ENCODE measurements around the gene CMTM8. TPM values are rescaled to one million over a fixed set of nuclear protein-coding genes. Genes with fewer than 3 reads are reported as not detected.

The CMTM8 gene
- total RNA-seq, 2 donors from 2014 or later = 11.7 to 14.2 TPM

- no peak overlapping the region for H3K9ac ChIP-seq (ENCODE audit: low read depth in 2 of 2, low read length in 2 of 2)
- H3K4me3 ChIP-seq = no peak overlapping the region
- TF ChIP-seq, protein P1, sequence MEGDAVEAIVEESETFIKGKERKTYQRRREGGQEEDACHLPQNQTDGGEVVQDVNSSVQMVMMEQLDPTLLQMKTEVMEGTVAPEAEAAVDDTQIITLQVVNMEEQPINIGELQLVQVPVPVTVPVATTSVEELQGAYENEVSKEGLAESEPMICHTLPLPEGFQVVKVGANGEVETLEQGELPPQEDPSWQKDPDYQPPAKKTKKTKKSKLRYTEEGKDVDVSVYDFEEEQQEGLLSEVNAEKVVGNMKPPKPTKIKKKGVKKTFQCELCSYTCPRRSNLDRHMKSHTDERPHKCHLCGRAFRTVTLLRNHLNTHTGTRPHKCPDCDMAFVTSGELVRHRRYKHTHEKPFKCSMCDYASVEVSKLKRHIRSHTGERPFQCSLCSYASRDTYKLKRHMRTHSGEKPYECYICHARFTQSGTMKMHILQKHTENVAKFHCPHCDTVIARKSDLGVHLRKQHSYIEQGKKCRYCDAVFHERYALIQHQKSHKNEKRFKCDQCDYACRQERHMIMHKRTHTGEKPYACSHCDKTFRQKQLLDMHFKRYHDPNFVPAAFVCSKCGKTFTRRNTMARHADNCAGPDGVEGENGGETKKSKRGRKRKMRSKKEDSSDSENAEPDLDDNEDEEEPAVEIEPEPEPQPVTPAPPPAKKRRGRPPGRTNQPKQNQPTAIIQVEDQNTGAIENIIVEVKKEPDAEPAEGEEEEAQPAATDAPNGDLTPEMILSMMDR (IDR thresholded peaks at IDR 0.05) = no peak
- intact Hi-C loops (cut with DNase I) = no loop called here
- H3K27ac ChIP-seq = no peak overlapping the region
- H3K4me1 ChIP-seq = no peaks in the 10 kb centered on the region
- no peaks in the 10 kb centered on the region for H3K36me3 ChIP-seq
- no peaks in the 10 kb centered on the region for H3K27me3 ChIP-seq
- no peak for DNase-seq
- H3K9me3 ChIP-seq = no peaks in the 10 kb centered on the region
Measured at GRCh38 chr3:32292085-32292796, 53.8 kb downstream of the CMTM8 start.

GRCh38 chr3:32293903-32294302 lies 55.4 kb downstream of the CMTM8 start:
- no peak for DNase-seq
- Histone ChIP-seq H3K9me3 (no peaks in the 10 kb centered on the region), H3K4me1 (no peaks in the 10 kb centered on the region), H3K27ac (no peak overlapping the region), H3K27me3 (no peaks in the 10 kb centered on the region), H3K9ac (ENCODE audit: low read depth in 2 of 2, low read length in 2 of 2) (no peak overlapping the region), H3K36me3 (no peaks in the 10 kb centered on the region), H3K4me3 (no peak overlapping the region)
- intact Hi-C loops (cut with DNase I) = no loop called here
- TF ChIP-seq, protein P1 (IDR thresholded peaks at IDR 0.05) = no peak

- TF ChIP-seq, protein P1 (IDR thresholded peaks at IDR 0.05) = peak; percentile 86
- no peak overlapping the region for H3K4me3 ChIP-seq
- H3K36me3 ChIP-seq = no peaks in the 10 kb centered on the region
- intact Hi-C loops (cut with DNase I) = loop anchor here (5.0 kb wide), 2 partner anchors 119 to 171 kb away; no protein-coding TSS in a partner anchor
- H3K27me3 ChIP-seq = no peaks in the 10 kb centered on the region
- no peaks in the 10 kb centered on the region for H3K9me3 ChIP-seq
- H3K9ac ChIP-seq (ENCODE audit: low read depth in 2 of 2, low read length in 2 of 2) = no peak overlapping the region
- DNase-seq = peak; percentile 52
- no peaks in the 10 kb centered on the region for H3K4me1 ChIP-seq
- no peak overlapping the region for H3K27ac ChIP-seq
Measured at GRCh38 chr3:32296251-32297204, 58.0 kb downstream of the CMTM8 start.

DNA sequence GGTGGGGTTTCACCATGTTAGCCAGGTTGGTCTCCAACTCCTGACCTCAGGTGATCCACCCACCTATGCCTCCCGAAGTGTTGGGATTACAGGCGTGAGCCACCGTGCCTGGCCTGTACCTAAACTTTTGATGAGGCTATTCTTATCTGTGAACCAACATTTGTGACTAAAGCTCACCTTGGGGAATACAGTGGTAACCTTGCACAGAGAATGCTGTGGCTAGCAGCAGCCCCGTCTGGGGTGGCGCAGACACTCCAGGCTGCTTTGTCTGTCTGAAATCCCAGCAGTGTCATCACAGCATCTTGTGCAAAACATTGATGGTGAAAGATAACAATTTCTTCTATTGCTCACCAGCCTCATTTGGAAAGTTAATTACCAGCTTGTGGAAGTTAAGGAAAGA lies 58.9 kb downstream of the CMTM8 start:
- intact Hi-C loops (cut with DNase I) = loop anchor here (5.0 kb wide), 2 partner anchors 120 to 170 kb away; no protein-coding TSS in a partner anchor
- Histone ChIP-seq H3K27me3 (no peaks in the 10 kb centered on the region), H3K36me3 (no peaks in the 10 kb centered on the region), H3K27ac (no peak overlapping the region), H3K9me3 (no peaks in the 10 kb centered on the region), H3K9ac (ENCODE audit: low read depth in 2 of 2, low read length in 2 of 2) (no peak overlapping the region), H3K4me3 (no peak overlapping the region), H3K4me1 (no peaks in the 10 kb centered on the region)
- DNase-seq = no peak
- TF ChIP-seq, protein P1 (IDR thresholded peaks at IDR 0.05) = no peak

- intact Hi-C loops (cut with DNase I) = loop anchor here (10.0 kb wide), 1 partner anchor 93 kb away; the partner anchor contains the start of gene CMTM7
- TF ChIP-seq, protein P1 (IDR thresholded peaks at IDR 0.05) = no peak
- H3K4me1 ChIP-seq = no peaks in the 10 kb centered on the region
- no peaks in the 10 kb centered on the region for H3K9me3 ChIP-seq
- H3K27me3 ChIP-seq = no peaks in the 10 kb centered on the region
- H3K4me3 ChIP-seq = no peak overlapping the region
- no peak overlapping the region for H3K27ac ChIP-seq
- DNase-seq = no peak
- H3K36me3 ChIP-seq = no peaks in the 10 kb centered on the region
- H3K9ac ChIP-seq (ENCODE audit: low read depth in 2 of 2, low read length in 2 of 2) = no peak overlapping the region
Measured at GRCh38 chr3:32301426-32301825, 62.9 kb downstream of the CMTM8 start.

Measured in colonic mucosa (tissue), 4 donors.